Natural killer cell (primary cell): ENCODE measurements around the gene CGN. TPM values are rescaled to one million over a fixed set of nuclear protein-coding genes. Genes with fewer than 3 reads are reported as not detected.

Source experiments
- ATAC-seq, 3 donors: fragments of 150-1000 bp in 2 of 3; fragments of 200-7000 bp in 1 of 3; cut with Tn5 transposase; 1 replicate in 1 of 3; 2 replicates in 2 of 3; pipeline ENCODE4 v1.10.0; 2021; ENCODE audit warnings: mild to moderate bottlenecking in 2 of 3, moderate library complexity in 2 of 3
- DNase-seq, 2 donors: peaks; one replicate each; pipeline versions ENCODE4 v3.0.0 to v3.0.0-alpha.2; 2013 to 2021; ENCODE audit warnings: mixed read lengths in 1 of 2
- H3K27ac ChIP-seq: one replicate; pipeline ENCODE4 v1.5.1; 2013; ENCODE audit warnings: mild to moderate bottlenecking, low read length
- H3K27me3 ChIP-seq: one replicate; pipeline ENCODE4 v1.6.1; 2013; ENCODE audit warnings: low read length; ENCODE audit not compliant: control insufficient read depth, insufficient read depth
- H3K36me3 ChIP-seq: one replicate; pipeline ENCODE4 v1.6.1; 2013; ENCODE audit warnings: low read length; ENCODE audit not compliant: control insufficient read depth, insufficient read depth
- H3K4me1 ChIP-seq: one replicate; pipeline ENCODE4 v1.6.1; 2013; ENCODE audit warnings: low read length; ENCODE audit not compliant: control insufficient read depth, insufficient read depth
- H3K4me3 ChIP-seq: one replicate; pipeline ENCODE4 v1.5.1; 2013; ENCODE audit warnings: low read length
- H3K9me3 ChIP-seq: one replicate; pipeline ENCODE4 v1.6.1; 2013; ENCODE audit warnings: low read length; ENCODE audit not compliant: control insufficient read depth, insufficient read depth
- H3K27ac Mint-ChIP-seq, 2 donors: one replicate each; pipeline ENCODE4 v1.8.0; 2022; ENCODE audit warnings: mild to moderate bottlenecking in 2 of 2, mixed read lengths in 2 of 2, moderate library complexity in 1 of 2
- H3K27me3 Mint-ChIP-seq, 2 donors: one replicate each; pipeline ENCODE4 v1.8.0; 2022; ENCODE audit warnings: low read depth in 2 of 2, mixed read lengths in 2 of 2
- H3K36me3 Mint-ChIP-seq: one replicate; pipeline ENCODE4 v1.8.0; 2022; ENCODE audit warnings: mixed read lengths
- H3K4me1 Mint-ChIP-seq, 2 donors: one replicate each; pipeline ENCODE4 v1.8.0; 2022; ENCODE audit warnings: mixed read lengths in 2 of 2
- H3K4me3 Mint-ChIP-seq: one replicate; pipeline ENCODE4 v1.8.0; 2022; ENCODE audit warnings: mild to moderate bottlenecking, moderate library complexity, mixed read lengths
- H3K9me3 Mint-ChIP-seq, 2 donors: one replicate each; pipeline ENCODE4 v1.8.0; 2022; ENCODE audit warnings: mixed read lengths in 2 of 2
- CTCF ChIP-seq: fragments of 200-600 bp; IDR thresholded peaks from one replicate; pipeline ENCODE4 v1.8.0; 2022; ENCODE audit warnings: antibody characterized with exemption
- WGBS: methylation state at CpG from one replicate; pipeline ENCODE4 v1.1.7; 2013; ENCODE audit warnings: missing lambda C conversion rate; ENCODE audit not compliant: insufficient coverage; 5-methylcytosine and 5-hydroxymethylcytosine counted together
- intact Hi-C: fragments of 100-400 bp; cut with micrococcal nuclease; formaldehyde crosslinking; loops from one replicate; pipeline ENCODE4 v1.14.2; 2022
- total RNA-seq, 4 donors: library from RNA; stranded (reverse); fragments of 120-200 nt in 1 of 4; gene quantifications; one replicate each; pipeline versions ENCODE4 v1.2.3 to v1.2.4, GENCODE V29; 2013 to 2022

CGN gene
- total RNA-seq, 3 donors from 2014 or later (not counting 1 experiment from before 2014, with no cell fraction given), result 0.07 to 0.80 TPM; not detected in 1

GRCh38 chr1:151579436-151580225 is 68.4 kb downstream of the CGN start:
- no peak overlapping the region for H3K4me3 Mint-ChIP-seq
- WGBS, result 97% methylated on average over 8 of the region's 8 CpGs
- H3K36me3 Mint-ChIP-seq, result no peaks in the 10 kb centered on the region

GRCh38 chr1:151581451-151581850 is 70.3 kb downstream of the CGN start:
- 92% methylated on average over 5 of the region's 5 CpGs for WGBS
- ATAC-seq (no peak), DNase-seq (no peak)
- no peaks in the 10 kb centered on the region for H3K4me1 Mint-ChIP-seq
- Histone ChIP-seq H3K27ac (no peak overlapping the region), H3K36me3 (no peaks in the 10 kb centered on the region), H3K9me3 (no peaks in the 10 kb centered on the region), H3K4me1 (no peaks in the 10 kb centered on the region), H3K27me3 (no peaks in the 10 kb centered on the region), H3K4me3 (no peak overlapping the region)
- no peaks in the 10 kb centered on the region for H3K36me3 Mint-ChIP-seq
- intact Hi-C loops, result no loop called here
- no peak for TF ChIP-seq CTCF
- no peaks in the 10 kb centered on the region for H3K9me3 Mint-ChIP-seq
- no peaks in the 10 kb centered on the region for H3K27me3 Mint-ChIP-seq
- H3K4me3 Mint-ChIP-seq, result no peak overlapping the region
- no peak overlapping the region for H3K27ac Mint-ChIP-seq

More at GRCh38 chr1:151579436-151580225, 68.4 kb downstream of the CGN start:
- no peak for TF ChIP-seq CTCF
- intact Hi-C loops, result no loop called here
- Histone ChIP-seq H3K27me3 (no peaks in the 10 kb centered on the region), H3K27ac (no peak overlapping the region), H3K9me3 (no peaks in the 10 kb centered on the region), H3K4me3 (no peak overlapping the region), H3K36me3 (no peaks in the 10 kb centered on the region), H3K4me1 (no peaks in the 10 kb centered on the region)
- H3K9me3 Mint-ChIP-seq, result no peaks in the 10 kb centered on the region
- no peaks in the 10 kb centered on the region for H3K4me1 Mint-ChIP-seq
- DNase-seq (no peak), ATAC-seq (no peak)
- no peaks in the 10 kb centered on the region for H3K27me3 Mint-ChIP-seq
- H3K27ac Mint-ChIP-seq, result no peak overlapping the region

GRCh38 chr1:151581921-151582320 is 70.7 kb downstream of the CGN start:
- no peaks in the 10 kb centered on the region for H3K27me3 ChIP-seq
- no peaks in the 10 kb centered on the region for H3K4me1 Mint-ChIP-seq
- H3K27ac Mint-ChIP-seq, result no peak overlapping the region
- ATAC-seq (no peak), DNase-seq (no peak)
- WGBS, result 79% methylated on average over 1 of the region's 1 CpG
- no peaks in the 10 kb centered on the region for H3K36me3 ChIP-seq
- H3K4me1 ChIP-seq, result no peaks in the 10 kb centered on the region
- no peak overlapping the region for H3K4me3 ChIP-seq
- no peaks in the 10 kb centered on the region for H3K36me3 Mint-ChIP-seq
- H3K4me3 Mint-ChIP-seq, result no peak overlapping the region
- H3K9me3 Mint-ChIP-seq, result no peaks in the 10 kb centered on the region
- TF ChIP-seq CTCF, result no peak
- intact Hi-C loops, result no loop called here
- H3K27me3 Mint-ChIP-seq, result no peaks in the 10 kb centered on the region
- no peak overlapping the region for H3K27ac ChIP-seq
- H3K9me3 ChIP-seq, result no peaks in the 10 kb centered on the region

GRCh38 chr1:151583796-151584195 is 72.6 kb downstream of the CGN start:
- no peak for DNase-seq
- H3K27ac ChIP-seq, result no peak overlapping the region
- Mint-ChIP-seq H3K27ac (no peak overlapping the region), H3K36me3 (no peaks in the 10 kb centered on the region), H3K9me3 (no peaks in the 10 kb centered on the region), H3K4me3 (no peak overlapping the region), H3K4me1 (no peaks in the 10 kb centered on the region), H3K27me3 (no peaks in the 10 kb centered on the region)
- WGBS, result 76% methylated on average over 2 of the region's 2 CpGs
- intact Hi-C loops, result no loop called here
- H3K4me3 ChIP-seq, result no peak overlapping the region
- no peaks in the 10 kb centered on the region for H3K4me1 ChIP-seq
- no peaks in the 10 kb centered on the region for H3K27me3 ChIP-seq
- H3K36me3 ChIP-seq, result no peaks in the 10 kb centered on the region
- no peak for TF ChIP-seq CTCF
- no peak for ATAC-seq
- H3K9me3 ChIP-seq, result no peaks in the 10 kb centered on the region
